GM19025 (cell line): ENCODE measurements around the gene SLC38A1.
"Not testable (repeated sequence)": the region's sequence is repeated elsewhere in the genome, so short reads cannot be mapped to it uniquely, and the experiment has no call there.

ENCODE experiments used
- ATAC-seq: cut with Tn5 transposase; IDR thresholded peaks from one replicate; pipeline ENCODE4 v1.9.1; 2021; ENCODE audit warnings: mild to moderate bottlenecking, low read depth, moderate library complexity; ENCODE audit not compliant: unreplicated experiment

SLC38A1 gene

GRCh38 chr12:46268583-46269428 is at the start of gene SLC38A1:
Gene SLC38A1, minus strand, starts transcription at chr12:46269043. Its CDS starts 29,243 bp downstream, at chr12:46239800.
- peak; percentile 72 for ATAC-seq

DNA sequence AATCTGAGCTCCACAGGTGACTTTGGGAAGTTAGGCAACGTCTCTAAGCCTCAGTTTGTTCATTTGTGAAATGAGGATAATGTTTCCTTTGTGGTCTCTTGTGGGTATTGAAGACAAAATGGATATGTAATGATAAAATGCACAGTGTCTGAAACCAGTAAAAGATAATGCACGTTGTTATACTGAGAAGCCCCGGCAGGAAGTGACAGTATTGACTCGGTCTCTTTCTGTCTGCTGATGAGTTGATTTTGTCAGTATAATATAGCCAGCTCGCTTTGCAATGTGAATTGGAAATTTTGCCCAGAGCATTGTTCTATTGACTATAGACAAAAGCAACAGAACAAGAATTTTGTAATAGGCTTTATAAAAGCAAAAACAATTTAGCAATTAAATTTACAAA is 49.2 kb upstream of the SLC38A1 start:
- no peak for ATAC-seq

- ATAC-seq = no peak
Observed at GRCh38 chr12:46304070-46304469, 35.2 kb upstream of the SLC38A1 start.

- ATAC-seq = no peak
Observed at GRCh38 chr12:46303039-46303666, 34.3 kb upstream of the SLC38A1 start.

DNA sequence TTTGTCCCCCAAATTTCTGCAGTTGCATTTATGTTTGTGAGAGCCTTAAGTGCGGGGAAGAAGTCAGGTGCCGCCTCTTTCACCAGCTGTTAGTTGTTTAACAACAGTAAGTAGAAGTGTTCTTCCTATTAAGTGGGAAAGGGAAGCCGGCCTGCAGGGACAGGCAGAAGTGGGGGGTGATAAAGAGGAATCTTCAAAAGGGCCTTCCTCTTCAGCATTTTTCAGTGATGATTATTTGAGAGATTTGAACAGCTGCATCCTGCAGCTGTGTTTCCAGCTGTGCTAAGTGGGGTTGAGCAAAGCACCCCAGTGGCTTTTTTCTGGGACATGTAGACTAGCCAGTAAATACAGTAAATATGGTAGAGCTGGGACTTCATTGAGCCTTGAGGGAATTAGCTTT is 32.1 kb upstream of the SLC38A1 start:
- ATAC-seq = no peak

DNA sequence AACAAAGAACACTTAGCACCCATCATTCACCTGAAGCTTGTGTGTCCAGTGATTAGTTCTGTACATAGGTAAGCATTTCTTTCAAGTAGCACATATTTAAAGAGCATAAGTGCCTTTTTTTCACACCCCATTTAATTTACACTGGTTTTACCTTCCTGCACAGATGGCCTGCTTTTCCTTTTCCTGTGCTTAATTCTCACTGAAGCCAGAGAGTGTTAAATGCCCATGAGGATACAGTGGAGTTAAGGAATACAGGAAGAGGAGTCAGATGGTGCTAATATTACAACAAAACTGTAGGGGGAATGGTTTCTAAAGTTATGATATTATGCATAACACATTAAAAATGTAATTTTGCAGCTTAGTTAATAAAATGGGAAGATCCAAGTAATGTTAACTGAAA is 31.0 kb upstream of the SLC38A1 start:
- ATAC-seq = no peak

- ATAC-seq = no peak
Observed at GRCh38 chr12:46298261-46298660, 29.4 kb upstream of the SLC38A1 start.

DNA sequence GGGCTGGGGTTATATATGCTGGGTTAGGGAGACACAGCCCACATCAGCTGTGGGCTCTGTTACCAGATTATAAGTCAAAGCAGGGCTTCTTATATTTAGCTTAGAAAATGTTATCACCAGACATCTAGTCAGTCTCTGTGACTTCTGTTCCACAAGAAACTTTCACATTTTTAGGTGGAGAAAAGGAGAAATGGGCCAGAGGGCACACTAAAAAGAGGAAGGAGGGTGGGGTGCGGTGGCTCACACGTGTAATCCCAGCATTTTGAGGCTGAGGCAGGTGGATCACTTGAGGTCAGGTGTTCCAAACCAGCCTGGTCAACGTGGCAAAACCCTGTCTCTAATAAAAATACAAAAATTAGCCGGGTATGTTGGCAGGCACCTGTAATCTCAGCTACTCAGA is 28.0 kb upstream of the SLC38A1 start:
- no peak for ATAC-seq

- ATAC-seq = no peak
Observed at GRCh38 chr12:46292754-46293402, 24.0 kb upstream of the SLC38A1 start.

- not testable (repeated sequence) for ATAC-seq
Observed at GRCh38 chr12:46291953-46292352, 23.1 kb upstream of the SLC38A1 start.

DNA sequence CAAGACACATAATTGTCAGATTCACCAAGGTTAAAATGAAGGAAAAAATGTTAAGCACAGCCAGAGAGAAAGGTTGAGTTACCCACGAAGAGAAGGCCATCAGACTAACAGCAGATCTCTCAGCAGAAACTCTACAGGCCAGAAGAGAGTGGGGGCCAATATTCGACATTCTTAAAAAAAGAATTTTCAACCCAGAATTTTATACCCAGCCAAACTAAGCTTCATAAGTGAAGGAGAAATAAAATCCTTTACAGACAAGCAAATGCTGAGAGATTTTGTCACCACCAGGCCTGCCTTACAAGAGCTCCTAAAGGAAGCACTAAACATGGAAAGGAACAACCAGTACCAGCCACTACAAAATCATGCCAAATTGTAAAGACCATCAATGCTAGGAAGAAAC is 16.3 kb upstream of the SLC38A1 start:
- ATAC-seq = not testable (repeated sequence)

DNA sequence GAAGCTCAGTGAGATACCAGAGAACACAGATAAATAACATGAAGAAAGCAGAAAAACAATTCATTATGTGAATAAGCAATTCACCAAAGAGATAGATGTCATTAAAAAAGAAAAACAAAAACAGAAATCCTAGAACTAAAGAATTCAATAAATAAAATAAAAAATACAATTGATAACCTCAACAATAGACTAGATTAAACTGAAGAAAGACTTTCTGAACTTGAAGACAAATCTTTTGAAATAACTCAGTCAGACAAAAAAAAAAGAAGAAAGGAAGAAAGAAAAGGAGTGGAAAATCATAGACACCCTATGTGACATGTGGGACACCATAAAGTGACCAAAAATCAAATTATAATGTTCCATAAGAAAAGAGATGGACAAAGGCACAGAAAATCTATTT is 14.0 kb upstream of the SLC38A1 start:
- ATAC-seq = no peak

GRCh38 chr12:46276756-46277155 is 7.9 kb upstream of the SLC38A1 start:
- no peak for ATAC-seq

GRCh38 chr12:46271863-46272262 is 3.0 kb upstream of the SLC38A1 start:
- no peak for ATAC-seq

- peak; percentile 9 for ATAC-seq
Observed at GRCh38 chr12:46269429-46270241, 792 bp upstream of the SLC38A1 start.

- ATAC-seq = no peak
Observed at GRCh38 chr12:46267825-46268582, 839 bp downstream of the SLC38A1 start.

GRCh38 chr12:46267575-46267824 is 1.3 kb downstream of the SLC38A1 start:
- ATAC-seq = no peak

DNA sequence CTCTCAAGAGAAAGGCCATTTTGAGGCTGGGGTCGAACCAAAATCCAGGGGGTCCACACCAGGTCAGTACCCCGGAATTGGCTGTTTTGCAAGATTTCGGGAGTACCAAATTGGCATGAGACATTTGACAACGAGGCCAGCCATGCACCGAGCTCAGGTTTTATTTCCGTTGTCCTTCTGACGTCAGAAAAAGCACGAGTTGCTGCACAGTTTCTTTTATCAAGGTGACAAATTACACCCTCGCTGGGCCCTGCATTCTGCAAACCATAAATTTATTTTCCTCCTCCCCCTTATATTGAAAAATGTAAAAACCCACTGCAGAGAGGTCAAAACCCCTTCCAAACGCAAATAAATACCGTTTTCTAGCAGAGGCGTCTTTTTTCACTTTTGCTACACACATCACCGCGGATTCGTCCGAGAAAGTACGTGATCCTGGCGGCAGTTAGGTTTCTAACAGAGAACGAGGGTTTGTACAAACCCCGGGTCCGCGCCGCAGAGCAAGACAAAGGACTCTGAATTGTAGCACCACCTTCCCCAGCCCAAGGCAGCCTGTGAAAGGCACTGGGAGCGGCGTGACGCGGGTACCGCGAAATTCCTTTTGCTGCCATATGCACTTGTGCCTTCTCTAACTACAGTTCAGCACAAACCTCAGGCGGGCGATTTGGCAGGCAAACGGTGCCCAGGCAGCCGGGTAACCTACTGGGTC is 1.8 kb downstream of the SLC38A1 start:
- ATAC-seq = no peak

DNA sequence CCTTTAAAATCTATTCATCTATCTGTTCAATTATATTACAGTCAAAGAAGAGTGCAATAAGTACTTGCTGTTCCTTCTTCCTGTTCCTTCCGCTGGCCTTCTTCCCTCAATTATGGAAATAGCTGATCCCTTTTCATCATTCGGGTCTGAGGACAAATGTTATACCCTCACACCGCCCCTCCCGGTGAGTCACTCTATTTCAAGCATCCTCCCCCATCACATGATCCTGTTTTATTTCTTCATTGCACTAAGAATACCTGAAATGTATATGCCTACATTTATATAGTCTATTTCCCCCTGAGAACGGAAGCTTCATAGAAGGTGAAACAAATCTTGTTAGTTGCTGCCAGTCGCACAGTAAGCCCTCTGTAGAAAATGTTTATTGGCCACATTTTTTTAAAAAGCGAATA is 2.5 kb downstream of the SLC38A1 start:
- no peak for ATAC-seq

DNA sequence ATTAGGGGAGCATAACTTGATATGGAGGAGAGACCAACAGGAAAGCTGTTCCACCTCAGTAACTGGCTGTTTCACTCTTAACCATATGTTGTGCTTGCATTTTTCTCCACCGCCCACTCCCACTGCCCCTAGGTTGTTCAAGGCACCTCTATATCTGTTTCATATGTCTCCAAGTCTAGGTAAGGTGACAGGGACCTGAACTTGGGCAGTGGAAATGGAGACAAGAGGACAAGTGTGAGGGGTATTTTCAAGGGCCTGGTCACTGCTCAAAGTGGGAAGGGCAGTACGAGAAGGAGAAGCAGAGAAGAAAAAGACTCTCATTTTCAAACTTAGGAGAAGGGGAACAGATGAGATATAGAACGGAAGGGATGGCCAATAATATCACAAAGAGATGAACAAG is 3.1 kb downstream of the SLC38A1 start:
- no peak for ATAC-seq
